ENCODE data around the gene ZFAND3.

DNA sequence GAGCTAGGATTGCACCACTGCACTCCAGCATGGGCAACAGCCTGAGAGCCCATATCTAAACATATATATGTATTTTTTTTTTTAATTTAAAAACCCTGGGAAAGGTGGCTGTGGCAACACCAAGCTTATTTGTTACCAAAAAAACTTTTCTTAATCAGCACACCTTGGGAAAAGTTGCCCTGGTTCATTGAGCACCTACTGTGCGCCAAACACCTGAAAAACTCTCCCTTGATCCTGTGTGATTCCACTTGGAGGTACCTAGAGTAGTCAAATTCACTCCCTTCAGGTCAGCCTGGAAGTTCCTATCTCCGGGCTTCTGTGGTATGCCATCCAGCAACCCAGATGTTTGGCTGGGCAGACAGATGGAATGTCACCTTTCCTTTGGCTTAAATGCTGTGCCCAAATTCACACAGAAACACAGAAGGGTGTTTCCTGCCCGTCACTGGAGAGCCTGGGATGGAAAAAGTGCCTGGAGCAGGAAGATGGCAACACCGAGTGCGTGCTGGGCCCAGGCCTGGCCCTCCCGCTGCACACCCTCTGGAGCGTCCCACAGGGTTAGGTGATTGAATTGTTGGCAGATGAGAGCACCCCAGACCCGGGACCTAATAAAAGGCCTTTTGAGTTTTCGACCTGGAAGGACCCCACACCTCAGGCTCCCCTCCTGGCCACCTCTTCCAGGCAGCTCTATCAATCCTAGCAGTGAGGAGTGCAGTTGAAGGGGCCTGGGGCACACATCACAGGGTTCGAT lies 337.5 kb downstream of the ZFAND3 start:
- TF ChIP-seq, protein P1, sequence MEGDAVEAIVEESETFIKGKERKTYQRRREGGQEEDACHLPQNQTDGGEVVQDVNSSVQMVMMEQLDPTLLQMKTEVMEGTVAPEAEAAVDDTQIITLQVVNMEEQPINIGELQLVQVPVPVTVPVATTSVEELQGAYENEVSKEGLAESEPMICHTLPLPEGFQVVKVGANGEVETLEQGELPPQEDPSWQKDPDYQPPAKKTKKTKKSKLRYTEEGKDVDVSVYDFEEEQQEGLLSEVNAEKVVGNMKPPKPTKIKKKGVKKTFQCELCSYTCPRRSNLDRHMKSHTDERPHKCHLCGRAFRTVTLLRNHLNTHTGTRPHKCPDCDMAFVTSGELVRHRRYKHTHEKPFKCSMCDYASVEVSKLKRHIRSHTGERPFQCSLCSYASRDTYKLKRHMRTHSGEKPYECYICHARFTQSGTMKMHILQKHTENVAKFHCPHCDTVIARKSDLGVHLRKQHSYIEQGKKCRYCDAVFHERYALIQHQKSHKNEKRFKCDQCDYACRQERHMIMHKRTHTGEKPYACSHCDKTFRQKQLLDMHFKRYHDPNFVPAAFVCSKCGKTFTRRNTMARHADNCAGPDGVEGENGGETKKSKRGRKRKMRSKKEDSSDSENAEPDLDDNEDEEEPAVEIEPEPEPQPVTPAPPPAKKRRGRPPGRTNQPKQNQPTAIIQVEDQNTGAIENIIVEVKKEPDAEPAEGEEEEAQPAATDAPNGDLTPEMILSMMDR (IDR thresholded peaks at IDR 0.05; ENCODE audit: insufficient read depth, low read depth, low read length), result no peak
- TF ChIP-seq EZH2 (IDR thresholded peaks at IDR 0.05; ENCODE audit: insufficient read depth, low read length), result no peak

Measured in astrocyte (in vitro differentiated cells and primary cell).